Heart right ventricle (tissue), 16 donors: ENCODE data around the gene MATN3. TPM values are rescaled to one million over a fixed set of nuclear protein-coding genes. Genes with fewer than 3 reads are reported as not detected.

ENCODE experiments used
- ATAC-seq, 8 donors: fragments of 200-7000 bp; cut with Tn5 transposase; one replicate each; pipeline ENCODE4 v1.9.1; 2020; ENCODE audit warnings: mild to moderate bottlenecking in 8 of 8, moderate library complexity in 8 of 8, moderate number of reproducible peaks in 1 of 8
- DNase-seq, 2 donors: peaks; one replicate each; pipeline ENCODE4 v3.0.0-alpha.2; 2020
- H3K27ac ChIP-seq, 10 donors: fragments of 200-600 bp; sonication (generic) in 2 of 10; one replicate each; pipeline versions ENCODE4 v1.5.0 to v1.8.0; 2020 to 2022; ENCODE audit warnings: mild to moderate bottlenecking in 3 of 10
- H3K27me3 ChIP-seq, 7 donors: fragments of 200-600 bp; one replicate each; pipeline ENCODE4 v1.8.0; 2021 to 2022; ENCODE audit warnings: mild to moderate bottlenecking in 2 of 7
- H3K36me3 ChIP-seq, 9 donors: fragments of 200-600 bp; sonication (generic) in 1 of 9; one replicate each; pipeline versions ENCODE4 v1.5.0 to v1.8.0; 2020 to 2022; ENCODE audit warnings: mild to moderate bottlenecking in 2 of 9
- H3K4me1 ChIP-seq, 9 donors: fragments of 200-600 bp; sonication (generic) in 1 of 9; one replicate each; pipeline versions ENCODE4 v1.5.0 to v1.8.0; 2020 to 2022; ENCODE audit warnings: mild to moderate bottlenecking in 4 of 9
- H3K4me3 ChIP-seq, 10 donors: fragments of 200-600 bp; sonication (generic) in 2 of 10; one replicate each; pipeline versions ENCODE4 v1.5.0 to v1.8.0; 2020 to 2022; ENCODE audit warnings: mild to moderate bottlenecking in 7 of 10, moderate library complexity in 2 of 10
- H3K9me3 ChIP-seq, 11 donors: fragments of 200-600 bp in 10 of 11; sonication (generic) in 2 of 11; one replicate each; pipeline versions ENCODE4 v1.5.0 to v1.8.0; 2013 to 2022; ENCODE audit warnings: mild to moderate bottlenecking in 2 of 11, control low read depth in 1 of 11, moderate library complexity in 1 of 11
- WGBS, 2 donors: extraction: QIAGEN DNeasy Blood & Tissue Kit; methylation state at CpG; one replicate each; pipeline ENCODE4 v1.1.7; 2013; ENCODE audit warnings: inconsistent platforms in 1 of 2; 5-methylcytosine and 5-hydroxymethylcytosine counted together
- intact Hi-C, 10 donors: fragments of 100-400 bp; cut with DNase I; formaldehyde crosslinking; loops; one replicate each; pipeline versions ENCODE4 v1.11.1 to v1.14.2; 2022
- polyA plus RNA-seq, 2 donors: library from polyadenylated mRNA; stranded (reverse); fragments of 200-250 nt; gene quantifications; one replicate each; pipeline ENCODE4 v1.2.3, GENCODE V29; 2013
- total RNA-seq, 10 donors: library from RNA; stranded (reverse); fragmentation: NEBNext Ultra II Directional in 3 of 10; extraction: Animal tissue kit (Norgen Biotek cat#: 25700) in 3 of 10; gene quantifications; one replicate each; pipeline versions ENCODE4 v1.2.1 to v1.2.4, GENCODE V29; 2021 to 2023
- TF ChIP-seq, protein P1 (sequence below), 9 donors: fragments of 200-600 bp; sonication (generic) in 2 of 9; IDR thresholded peaks; one replicate each; pipeline versions ENCODE4 v1.5.0 to v1.8.0; 2021 to 2022; ENCODE audit warnings: antibody characterized with exemption in 9 of 9, mild to moderate bottlenecking in 5 of 9, moderate library complexity in 1 of 9
- donor health status: Arrhythmogenic right ventricular cardiomyopathy.
- donor health status: ischemic (EF 13 %, LVEDD 7.1; RV severe dilation, severe dysfunction).
- donor health status: healthy with polysubstance abuse.
- donor health status: DM: no; HTN: yes; CAD: no.
- donor health status: DM: no; HTN: no; CAD: no.
- donor health status: ischemic (EF 25% LVEDD 6.9; RV normal size, moderate dysfunction).
- donor health status: ischemic (EF 25% LVEDD 5.7; RV mildly dilated, moderate dysfunction).
- donor health status: healthy.
- donor health status: DM: yes; HTN: yes; CAD: no.
- donor health status: Ischemic cardiomyopathy.
- donor health status: ischemic (EF 35%, LVEDD 5.7; RV mildly dilated, moderate dysfunction).
- donor health status: nonischemic (EF 11% LVEDD 7.7; RV severe dilation, severe dysfunction).
- donor health status: DM: yes; HTN: yes; CAD: no.
- donor health status: PGD.
- donor health status: ischemic (EF 29% LVEDD 5.4; RV normal size, mild dysfunction).
- donor health status: nonischemic (EF 23%, LVEDD 6.1; RV moderate dilation, normal function).

Gene MATN3
- total and polyA plus RNA-seq, 12 donors: 0.09 to 0.37 (median 0.30) TPM; not detected in 5

DNA sequence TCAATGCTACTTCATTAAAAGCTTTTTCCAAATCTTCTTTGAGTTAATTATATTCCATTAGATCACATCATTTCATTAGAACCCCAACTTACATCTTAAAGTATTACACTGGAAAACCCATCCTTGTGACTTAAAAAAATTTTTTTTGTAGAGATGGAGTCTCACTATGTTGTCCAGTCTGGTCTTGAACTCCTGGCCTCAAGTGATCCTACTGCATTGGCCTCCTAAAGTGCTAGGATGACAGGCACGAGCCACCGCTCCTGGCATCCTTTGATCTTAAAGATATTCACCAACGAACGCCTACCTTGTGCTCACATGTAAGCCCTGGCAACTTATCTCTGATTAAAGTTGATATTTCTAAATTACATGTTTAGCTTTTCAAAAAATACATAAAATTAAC lies 32.3 kb upstream of the MATN3 start:
- intact Hi-C loops: loop anchor here in 1 of 10 donors (5.0 kb wide), 1 partner anchor 38 kb away; no protein-coding TSS in a partner anchor
- H3K27me3 ChIP-seq: no peaks in the 10 kb centered on the region
- H3K27ac ChIP-seq: no peak overlapping the region
- TF ChIP-seq, protein P1, sequence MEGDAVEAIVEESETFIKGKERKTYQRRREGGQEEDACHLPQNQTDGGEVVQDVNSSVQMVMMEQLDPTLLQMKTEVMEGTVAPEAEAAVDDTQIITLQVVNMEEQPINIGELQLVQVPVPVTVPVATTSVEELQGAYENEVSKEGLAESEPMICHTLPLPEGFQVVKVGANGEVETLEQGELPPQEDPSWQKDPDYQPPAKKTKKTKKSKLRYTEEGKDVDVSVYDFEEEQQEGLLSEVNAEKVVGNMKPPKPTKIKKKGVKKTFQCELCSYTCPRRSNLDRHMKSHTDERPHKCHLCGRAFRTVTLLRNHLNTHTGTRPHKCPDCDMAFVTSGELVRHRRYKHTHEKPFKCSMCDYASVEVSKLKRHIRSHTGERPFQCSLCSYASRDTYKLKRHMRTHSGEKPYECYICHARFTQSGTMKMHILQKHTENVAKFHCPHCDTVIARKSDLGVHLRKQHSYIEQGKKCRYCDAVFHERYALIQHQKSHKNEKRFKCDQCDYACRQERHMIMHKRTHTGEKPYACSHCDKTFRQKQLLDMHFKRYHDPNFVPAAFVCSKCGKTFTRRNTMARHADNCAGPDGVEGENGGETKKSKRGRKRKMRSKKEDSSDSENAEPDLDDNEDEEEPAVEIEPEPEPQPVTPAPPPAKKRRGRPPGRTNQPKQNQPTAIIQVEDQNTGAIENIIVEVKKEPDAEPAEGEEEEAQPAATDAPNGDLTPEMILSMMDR (IDR thresholded peaks at IDR 0.05): no peak
- no peak for ATAC-seq
- H3K36me3 ChIP-seq: peaks cover 0 to 23% (median 11%) of the 10 kb centered on the region in 9 donors
- 72 to 79% methylated on average over 4 of the region's 4 CpGs for WGBS, 2 donors
- H3K9me3 ChIP-seq: no peaks in the 10 kb centered on the region
- no peak overlapping the region for H3K4me3 ChIP-seq
- no peak for DNase-seq
- peaks cover 3 to 94% (median 68%) of the 10 kb centered on the region in 9 donors for H3K4me1 ChIP-seq

DNA sequence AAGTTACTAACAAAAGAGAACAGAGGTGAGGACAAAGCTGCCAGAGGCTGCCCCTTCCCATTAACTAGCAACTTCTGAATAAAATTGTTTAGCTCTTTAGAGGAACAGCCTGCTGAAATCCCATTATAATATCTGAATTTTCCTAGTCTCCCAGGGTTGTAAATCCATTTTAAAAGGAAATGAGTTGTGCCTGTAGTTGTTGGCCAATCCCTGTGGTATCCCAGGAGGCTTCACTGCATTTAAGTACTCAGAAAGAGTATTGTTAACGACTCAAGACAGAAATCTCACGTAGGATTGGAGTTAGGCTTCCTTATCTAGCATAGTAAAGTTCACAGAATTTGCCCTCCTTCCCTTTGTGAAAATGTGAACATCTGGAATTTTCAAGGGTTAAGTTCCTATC lies 30.1 kb upstream of the MATN3 start:
- intact Hi-C loops: loop anchor here in 1 of 10 donors (5.0 kb wide), 1 partner anchor 40 kb away; no protein-coding TSS in a partner anchor
- H3K27ac ChIP-seq: peak overlapping the region in 1 of 10 donors; percentile 40
- DNase-seq: no peak
- WGBS, 2 donors: 11 to 14% methylated on average over 2 of the region's 2 CpGs
- TF ChIP-seq, protein P1 (IDR thresholded peaks at IDR 0.05): no peak
- H3K36me3 ChIP-seq: peaks cover 0 to 45% (median 20%) of the 10 kb centered on the region in 9 donors
- H3K4me1 ChIP-seq: peaks cover 3 to 71% (median 47%) of the 10 kb centered on the region in 9 donors
- H3K9me3 ChIP-seq: no peaks in the 10 kb centered on the region
- no peak overlapping the region for H3K4me3 ChIP-seq
- no peaks in the 10 kb centered on the region for H3K27me3 ChIP-seq
- peak in 2 of 8 donors; percentile 38 to 50 for ATAC-seq

DNA sequence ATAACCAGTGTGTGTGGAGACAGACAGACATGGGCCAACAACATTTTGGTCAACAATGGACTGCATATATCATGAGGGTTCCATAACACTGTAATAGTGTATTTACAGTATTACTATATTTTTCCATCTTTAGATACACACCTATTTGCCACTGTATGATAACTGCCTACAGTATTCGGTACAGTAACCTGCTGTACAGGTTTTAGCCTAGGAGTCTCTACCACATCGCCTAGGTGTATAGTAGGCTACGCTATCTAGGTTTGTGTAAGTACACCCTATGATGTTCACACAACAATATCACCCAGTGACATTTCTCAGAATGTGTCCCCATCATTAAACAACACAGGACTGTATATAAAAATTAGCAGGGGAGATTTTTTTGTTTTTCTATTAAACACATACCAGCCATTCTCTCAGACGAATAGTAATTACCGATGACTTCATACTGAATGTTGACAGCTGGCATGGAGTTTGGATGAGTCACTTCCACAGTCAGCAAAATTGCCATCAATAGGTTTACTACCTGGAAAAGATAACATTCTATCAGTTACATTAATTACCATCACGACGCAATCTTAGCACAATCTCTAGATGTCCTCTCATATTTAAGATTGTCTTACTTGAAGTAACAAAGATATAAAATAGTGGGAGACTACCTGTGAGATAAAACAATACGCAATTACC lies 28.2 kb upstream of the MATN3 start:
- Histone ChIP-seq H3K4me1 (peaks cover 3 to 76% (median 53%) of the 10 kb centered on the region in 9 donors), H3K27me3 (no peaks in the 10 kb centered on the region), H3K36me3 (peaks cover 0 to 61% (median 31%) of the 10 kb centered on the region in 9 donors), H3K9me3 (no peaks in the 10 kb centered on the region), H3K27ac (no peak overlapping the region), H3K4me3 (no peak overlapping the region)
- intact Hi-C loops: loop anchor here in 1 of 10 donors (5.0 kb wide), 1 partner anchor 42 kb away; no protein-coding TSS in a partner anchor
- ATAC-seq: no peak
- TF ChIP-seq, protein P1 (IDR thresholded peaks at IDR 0.05): no peak
- DNase-seq: no peak
- WGBS, 2 donors: 70 to 77% methylated on average over 8 of the region's 8 CpGs

DNA sequence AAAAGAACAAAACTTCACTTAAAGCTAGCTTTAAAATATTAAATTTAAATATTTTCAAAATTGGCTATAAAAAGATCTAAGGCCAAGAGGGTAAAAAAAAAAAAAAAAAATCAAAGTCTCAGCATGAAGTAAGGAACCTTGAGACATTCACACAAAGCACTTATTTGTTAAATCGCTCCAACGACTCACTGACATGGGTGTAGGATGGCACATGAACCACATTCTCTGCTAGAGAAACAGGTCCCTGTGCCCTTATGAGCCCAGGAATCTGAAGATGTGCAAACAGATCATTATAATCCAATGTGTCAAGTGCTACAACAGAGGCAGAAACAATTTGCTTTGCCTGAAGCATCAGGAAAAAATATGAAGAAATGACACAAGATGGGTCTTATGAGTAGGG lies 25.2 kb upstream of the MATN3 start:
- no peaks in the 10 kb centered on the region for H3K9me3 ChIP-seq
- no peaks in the 10 kb centered on the region for H3K27me3 ChIP-seq
- peaks cover 0 to 91% (median 51%) of the 10 kb centered on the region in 9 donors for H3K36me3 ChIP-seq
- ATAC-seq: no peak
- peak overlapping the region in 1 of 10 donors; percentile 5 for H3K27ac ChIP-seq
- intact Hi-C loops: no loop called here
- 70 to 79% methylated on average over 2 of the region's 2 CpGs for WGBS, 2 donors
- no peak overlapping the region for H3K4me3 ChIP-seq
- TF ChIP-seq, protein P1 (IDR thresholded peaks at IDR 0.05): no peak
- peaks cover 0 to 69% (median 32%) of the 10 kb centered on the region in 9 donors for H3K4me1 ChIP-seq
- no peak for DNase-seq
